ENCODE measurements around the gene GRIK1.

The GRIK1 gene

DNA sequence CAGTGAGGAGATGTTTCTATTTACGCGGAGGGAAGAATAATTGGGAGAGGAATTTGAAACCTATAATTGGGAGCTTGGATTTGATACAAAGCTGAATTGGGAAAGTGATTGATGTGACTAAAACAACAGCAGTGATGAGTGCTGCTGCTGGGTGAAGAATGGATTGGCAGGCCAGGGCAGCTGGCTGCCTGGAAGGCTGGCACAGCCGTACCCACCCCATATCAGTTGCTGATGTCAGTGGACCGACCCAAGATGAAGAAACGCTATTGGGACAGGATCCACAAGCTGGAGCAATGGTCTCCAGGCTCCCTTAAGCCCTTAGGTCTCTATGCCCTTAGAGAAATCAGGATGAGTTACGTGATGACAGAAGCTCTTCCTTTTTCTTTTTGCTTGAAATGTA, 47.4 kb downstream of the GRIK1 start:
- Histone ChIP-seq H3K23ac (ENCODE audit: low read length in 2 of 2) (no peak overlapping the region), H3K14ac (ENCODE audit: low read length in 2 of 2) (no peak overlapping the region), H3K9ac (ENCODE audit: low read length) (no peak overlapping the region), H3K27me3 (ENCODE audit: control insufficient read depth in 1 of 2, insufficient read depth in 1 of 2, low read length in 2 of 2) (no peaks in the 10 kb centered on the region), H4K91ac (ENCODE audit: low read length) (no peak overlapping the region), H3K18ac (ENCODE audit: low read depth in 1 of 2, low read length in 2 of 2) (no peak overlapping the region), H3K79me1 (replicated peaks; ENCODE audit: low read length, poor library complexity, severe bottlenecking) (no peaks in the 10 kb centered on the region), H3K4me2 (ENCODE audit: low read length, poor library complexity, severe bottlenecking) (no peak overlapping the region), H3K27ac (ENCODE audit: low read length, poor library complexity, severe bottlenecking) (no peak overlapping the region), H4K8ac (ENCODE audit: low read length) (no peak overlapping the region), H2BK120ac (ENCODE audit: low read depth, low read length) (no peak overlapping the region), H2BK15ac (ENCODE audit: low read depth, poor library complexity, severe bottlenecking) (no peak overlapping the region), H2BK12ac (ENCODE audit: low read length in 2 of 2) (no peak overlapping the region), H2AFZ (ENCODE audit: low read depth, low read length) (no peak overlapping the region), H2AK5ac (ENCODE audit: low read length, severe bottlenecking) (no peak overlapping the region), H3K4me1 (ENCODE audit: control insufficient read depth, insufficient read depth, low read depth, low read length) (peaks cover 1% of the 10 kb centered on the region), H3K4me3 (ENCODE audit: insufficient read depth in 1 of 2, low read depth in 1 of 2, low read length in 2 of 2) (no peak overlapping the region), H3K36me3 (ENCODE audit: control insufficient read depth in 1 of 2, insufficient read depth in 2 of 2, low read depth in 1 of 2, low read length in 2 of 2) (no peaks in the 10 kb centered on the region), H3K4ac (ENCODE audit: low read depth in 1 of 2, low read length in 2 of 2) (no peak overlapping the region), H3K9me3 (ENCODE audit: control insufficient read depth, low read length) (no peaks in the 10 kb centered on the region), H2BK5ac (ENCODE audit: low read depth, low read length, poor library complexity, severe bottlenecking) (no peak overlapping the region)
- no peak for DNase-seq
- 94% methylated on average over 6 of the region's 6 CpGs for WGBS

DNA sequence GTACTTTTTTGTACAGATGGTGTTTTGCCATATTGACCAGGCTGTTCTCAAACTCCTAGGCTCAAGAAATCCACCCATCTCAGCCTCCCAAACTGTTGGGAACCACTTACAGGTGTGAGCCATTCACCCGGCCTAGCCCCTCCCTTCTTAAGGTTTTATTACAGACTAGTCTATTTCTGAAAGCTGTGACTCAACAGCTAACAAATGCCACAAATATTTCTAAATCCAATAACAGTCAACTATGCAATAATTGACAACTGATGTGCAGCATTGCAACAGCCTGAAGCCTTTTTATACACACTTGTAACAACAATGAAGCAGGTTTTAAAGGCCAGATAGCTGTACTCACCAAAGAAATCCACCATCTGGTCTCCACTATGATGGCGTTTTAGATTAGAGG, 51.4 kb downstream of the GRIK1 start:
- Histone ChIP-seq H2BK5ac (ENCODE audit: low read depth, low read length, poor library complexity, severe bottlenecking) (no peak overlapping the region), H3K9me3 (ENCODE audit: control insufficient read depth, low read length) (no peaks in the 10 kb centered on the region), H4K8ac (ENCODE audit: low read length) (no peak overlapping the region), H2BK12ac (ENCODE audit: low read length in 2 of 2) (no peak overlapping the region), H3K4ac (ENCODE audit: low read depth in 1 of 2, low read length in 2 of 2) (no peak overlapping the region), H3K27ac (ENCODE audit: low read length, poor library complexity, severe bottlenecking) (no peak overlapping the region), H4K91ac (ENCODE audit: low read length) (no peak overlapping the region), H2BK15ac (ENCODE audit: low read depth, poor library complexity, severe bottlenecking) (no peak overlapping the region), H3K79me1 (replicated peaks; ENCODE audit: low read length, poor library complexity, severe bottlenecking) (no peaks in the 10 kb centered on the region), H2AFZ (ENCODE audit: low read depth, low read length) (no peak overlapping the region), H3K18ac (ENCODE audit: low read depth in 1 of 2, low read length in 2 of 2) (no peak overlapping the region), H3K36me3 (ENCODE audit: control insufficient read depth in 1 of 2, insufficient read depth in 2 of 2, low read depth in 1 of 2, low read length in 2 of 2) (no peaks in the 10 kb centered on the region), H3K27me3 (ENCODE audit: control insufficient read depth in 1 of 2, insufficient read depth in 1 of 2, low read length in 2 of 2) (peaks cover 0 to 3% of the 10 kb centered on the region in 2 experiments), H3K4me3 (ENCODE audit: insufficient read depth in 1 of 2, low read depth in 1 of 2, low read length in 2 of 2) (no peak overlapping the region), H3K14ac (ENCODE audit: low read length in 2 of 2) (no peak overlapping the region), H3K9ac (ENCODE audit: low read length) (no peak overlapping the region), H3K23ac (ENCODE audit: low read length in 2 of 2) (no peak overlapping the region), H3K4me1 (ENCODE audit: control insufficient read depth, insufficient read depth, low read depth, low read length) (peaks cover 1% of the 10 kb centered on the region), H2BK120ac (ENCODE audit: low read depth, low read length) (no peak overlapping the region), H2AK5ac (ENCODE audit: low read length, severe bottlenecking) (no peak overlapping the region), H3K4me2 (ENCODE audit: low read length, poor library complexity, severe bottlenecking) (no peak overlapping the region)
- DNase-seq: no peak
- 70% methylated on average over 2 of the region's 2 CpGs for WGBS

DNA sequence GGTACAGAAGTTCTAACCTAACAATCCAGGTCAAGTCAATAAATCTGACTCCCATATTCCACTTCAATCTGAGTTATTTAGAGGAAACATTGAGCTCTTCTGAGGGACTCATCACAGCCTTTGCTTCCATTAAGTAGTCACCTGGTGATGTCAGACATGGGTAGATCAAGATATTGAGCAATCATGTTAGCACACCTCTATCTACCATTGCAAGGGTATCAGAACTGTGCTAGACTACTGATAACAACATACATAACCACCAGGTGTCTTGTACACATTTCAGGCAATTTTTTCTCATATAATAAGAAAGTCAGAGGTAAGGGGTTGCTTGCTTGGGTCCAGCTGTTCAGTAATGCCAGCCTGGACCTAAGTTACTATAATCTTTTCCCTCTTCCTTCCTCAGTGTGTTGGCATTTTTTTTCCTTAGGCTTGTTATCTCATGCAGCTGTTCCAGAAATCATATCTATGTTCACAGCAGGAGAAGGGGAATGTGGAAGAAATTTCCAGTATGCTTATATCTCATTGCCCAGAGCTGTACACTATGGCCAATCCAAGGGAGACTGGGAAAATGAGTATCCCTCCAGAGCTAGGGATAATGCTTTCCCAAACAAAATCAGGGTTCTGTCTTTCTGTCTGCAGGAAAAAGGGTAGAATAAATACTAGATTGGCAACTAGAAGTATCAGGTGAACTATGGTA, 52.3 kb downstream of the GRIK1 start:
- Histone ChIP-seq H2BK120ac (ENCODE audit: low read depth, low read length) (no peak overlapping the region), H3K9ac (ENCODE audit: low read length) (no peak overlapping the region), H3K79me1 (replicated peaks; ENCODE audit: low read length, poor library complexity, severe bottlenecking) (no peaks in the 10 kb centered on the region), H2AK5ac (ENCODE audit: low read length, severe bottlenecking) (no peak overlapping the region), H3K27ac (ENCODE audit: low read length, poor library complexity, severe bottlenecking) (no peak overlapping the region), H4K8ac (ENCODE audit: low read length) (no peak overlapping the region), H3K27me3 (ENCODE audit: control insufficient read depth in 1 of 2, insufficient read depth in 1 of 2, low read length in 2 of 2) (peaks cover 0 to 3% of the 10 kb centered on the region in 2 experiments), H3K4me1 (ENCODE audit: control insufficient read depth, insufficient read depth, low read depth, low read length) (peaks cover 1% of the 10 kb centered on the region), H3K4ac (ENCODE audit: low read depth in 1 of 2, low read length in 2 of 2) (no peak overlapping the region), H3K9me3 (ENCODE audit: control insufficient read depth, low read length) (no peaks in the 10 kb centered on the region), H3K4me2 (ENCODE audit: low read length, poor library complexity, severe bottlenecking) (no peak overlapping the region), H4K91ac (ENCODE audit: low read length) (no peak overlapping the region), H2BK5ac (ENCODE audit: low read depth, low read length, poor library complexity, severe bottlenecking) (no peak overlapping the region), H3K4me3 (ENCODE audit: insufficient read depth in 1 of 2, low read depth in 1 of 2, low read length in 2 of 2) (no peak overlapping the region), H3K14ac (ENCODE audit: low read length in 2 of 2) (no peak overlapping the region), H3K18ac (ENCODE audit: low read depth in 1 of 2, low read length in 2 of 2) (no peak overlapping the region), H2BK12ac (ENCODE audit: low read length in 2 of 2) (no peak overlapping the region), H3K23ac (ENCODE audit: low read length in 2 of 2) (no peak overlapping the region), H2BK15ac (ENCODE audit: low read depth, poor library complexity, severe bottlenecking) (no peak overlapping the region), H3K36me3 (ENCODE audit: control insufficient read depth in 1 of 2, insufficient read depth in 2 of 2, low read depth in 1 of 2, low read length in 2 of 2) (no peaks in the 10 kb centered on the region), H2AFZ (ENCODE audit: low read depth, low read length) (no peak overlapping the region)
- DNase-seq: no peak

- Histone ChIP-seq H2AK5ac (ENCODE audit: low read length, severe bottlenecking) (no peak overlapping the region), H3K79me1 (replicated peaks; ENCODE audit: low read length, poor library complexity, severe bottlenecking) (no peaks in the 10 kb centered on the region), H2BK5ac (ENCODE audit: low read depth, low read length, poor library complexity, severe bottlenecking) (no peak overlapping the region), H2BK15ac (ENCODE audit: low read depth, poor library complexity, severe bottlenecking) (no peak overlapping the region), H4K8ac (ENCODE audit: low read length) (no peak overlapping the region), H3K4me1 (ENCODE audit: control insufficient read depth, insufficient read depth, low read depth, low read length) (peaks cover 1% of the 10 kb centered on the region), H3K23ac (ENCODE audit: low read length in 2 of 2) (no peak overlapping the region), H3K4ac (ENCODE audit: low read depth in 1 of 2, low read length in 2 of 2) (no peak overlapping the region), H3K9ac (ENCODE audit: low read length) (no peak overlapping the region), H3K4me3 (ENCODE audit: insufficient read depth in 1 of 2, low read depth in 1 of 2, low read length in 2 of 2) (no peak overlapping the region), H3K36me3 (ENCODE audit: control insufficient read depth in 1 of 2, insufficient read depth in 2 of 2, low read depth in 1 of 2, low read length in 2 of 2) (no peaks in the 10 kb centered on the region), H2BK120ac (ENCODE audit: low read depth, low read length) (no peak overlapping the region), H3K27me3 (ENCODE audit: control insufficient read depth in 1 of 2, insufficient read depth in 1 of 2, low read length in 2 of 2) (peaks cover 0 to 3% of the 10 kb centered on the region in 2 experiments), H2AFZ (ENCODE audit: low read depth, low read length) (no peak overlapping the region), H2BK12ac (ENCODE audit: low read length in 2 of 2) (no peak overlapping the region), H3K4me2 (ENCODE audit: low read length, poor library complexity, severe bottlenecking) (no peak overlapping the region), H3K27ac (ENCODE audit: low read length, poor library complexity, severe bottlenecking) (no peak overlapping the region), H3K18ac (ENCODE audit: low read depth in 1 of 2, low read length in 2 of 2) (no peak overlapping the region), H3K14ac (ENCODE audit: low read length in 2 of 2) (no peak overlapping the region), H3K9me3 (ENCODE audit: control insufficient read depth, low read length) (no peaks in the 10 kb centered on the region), H4K91ac (ENCODE audit: low read length) (no peak overlapping the region)
- WGBS: 20% methylated on average over 1 of the region's 1 CpG
- no peak for DNase-seq
Observed at GRCh38 chr21:29885491-29885890, 54.3 kb downstream of the GRIK1 start.

All from mesenchymal stem cell (in vitro differentiated cells and primary cell).